Subcutaneous abdominal adipose tissue (tissue), 5 donors: ENCODE measurements around the gene ARHGAP30.

ENCODE experiments used
- H3K27ac ChIP-seq: one replicate; pipeline ENCODE4 v1.7.0; 2013; ENCODE audit warnings: low read depth, mild to moderate bottlenecking, inconsistent platforms, low read length, moderate library complexity
- H3K27me3 ChIP-seq, 5 donors: one replicate each; pipeline ENCODE4 v1.7.0; 2013; ENCODE audit warnings: low read length in 5 of 5, inconsistent platforms in 1 of 5; ENCODE audit not compliant: control insufficient read depth in 5 of 5, insufficient read depth in 4 of 5
- H3K36me3 ChIP-seq, 5 donors: one replicate each; pipeline ENCODE4 v1.7.0; 2013; ENCODE audit warnings: low read length in 5 of 5; ENCODE audit not compliant: control insufficient read depth in 5 of 5, insufficient read depth in 5 of 5
- H3K4me1 ChIP-seq, 5 donors: one replicate each; pipeline ENCODE4 v1.7.0; 2013; ENCODE audit warnings: low read length in 5 of 5, mild to moderate bottlenecking in 3 of 5, moderate library complexity in 1 of 5; ENCODE audit not compliant: control insufficient read depth in 5 of 5, insufficient read depth in 5 of 5
- H3K4me3 ChIP-seq, 5 donors: one replicate each; pipeline ENCODE4 v1.7.0; 2013; ENCODE audit warnings: low read length in 5 of 5, low read depth in 1 of 5
- H3K9ac ChIP-seq, 5 donors: one replicate each; pipeline ENCODE4 v1.7.0; 2013; ENCODE audit warnings: low read length in 5 of 5, mild to moderate bottlenecking in 4 of 5, moderate library complexity in 3 of 5
- H3K9me3 ChIP-seq, 5 donors: one replicate each; pipeline ENCODE4 v1.7.0; 2013; ENCODE audit warnings: low read length in 5 of 5; ENCODE audit not compliant: control insufficient read depth in 5 of 5
- donor health status: healthy.
- donor health status: healthy.
- donor health status: healthy.
- donor health status: healthy.
- donor health status: healthy.

ARHGAP30 gene

DNA sequence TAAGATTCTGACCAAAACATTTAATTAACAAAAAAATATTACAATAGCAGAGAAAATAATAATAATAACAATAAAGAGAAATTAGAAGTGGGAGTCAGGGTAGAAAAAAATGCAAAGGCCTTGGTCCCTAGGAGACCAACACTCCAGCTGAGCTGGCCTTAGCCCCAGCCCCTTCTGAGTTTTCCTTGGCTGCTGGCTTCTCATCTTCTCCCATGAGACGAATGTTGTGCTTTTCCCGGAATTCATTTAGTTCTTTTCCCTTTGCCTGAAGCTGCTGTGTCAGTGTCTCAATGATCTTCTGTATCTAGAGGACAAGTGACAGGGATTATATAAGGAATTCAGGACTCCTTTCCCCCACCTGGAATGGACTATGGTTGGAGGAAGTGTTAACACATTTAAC lies 30.9 kb upstream of the ARHGAP30 start:
- H3K27me3 ChIP-seq, result no peaks in the 10 kb centered on the region
- peaks cover 14 to 66% (median 58%) of the 10 kb centered on the region in 5 donors for H3K4me1 ChIP-seq

DNA sequence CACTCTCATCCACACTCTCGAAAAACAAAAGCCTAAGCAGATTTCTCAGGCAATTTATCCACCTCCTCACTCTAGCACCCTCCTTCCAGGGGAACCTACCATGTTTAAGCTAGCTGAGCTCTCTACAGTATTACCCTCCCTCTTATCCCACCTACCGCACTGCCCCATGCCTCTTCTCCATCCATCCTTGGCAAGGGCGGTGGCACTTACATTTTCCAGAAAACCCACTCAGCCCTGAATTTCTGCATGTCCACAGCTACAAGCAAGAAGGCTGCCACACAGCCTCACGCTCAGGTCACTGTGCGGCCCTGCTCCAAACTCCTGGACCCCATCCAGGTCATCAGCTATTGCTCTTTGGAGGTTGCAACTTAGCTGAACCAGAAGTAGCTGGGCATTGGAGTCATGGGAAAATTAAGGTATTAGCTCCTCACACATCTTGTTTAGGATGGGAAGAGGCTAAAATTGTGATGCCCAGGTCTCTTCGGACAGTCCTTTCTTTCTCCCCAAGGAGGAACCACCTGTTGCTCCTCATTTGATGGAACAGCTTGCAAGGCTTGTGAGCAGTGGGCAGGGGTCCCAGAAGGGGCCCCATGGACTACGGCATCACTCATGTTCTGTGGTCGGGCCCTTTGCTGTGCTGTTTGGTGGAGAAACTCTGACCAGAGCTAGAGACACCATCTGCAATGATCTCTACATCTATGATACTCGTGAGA lies 29.6 kb upstream of the ARHGAP30 start:
- peaks cover 0 to 23% (median 21%) of the 10 kb centered on the region in 5 donors for H3K36me3 ChIP-seq
- H3K4me3 ChIP-seq, result peak overlapping the region in 2 of 5 donors; percentile 65 to 75
- peak overlapping the region in 1 of 5 donors; percentile 86 for H3K9ac ChIP-seq
- peaks cover 14 to 60% (median 53%) of the 10 kb centered on the region in 5 donors for H3K4me1 ChIP-seq
- no peaks in the 10 kb centered on the region for H3K27me3 ChIP-seq
- H3K9me3 ChIP-seq, result no peaks in the 10 kb centered on the region
- H3K27ac ChIP-seq, result peak overlapping the region; percentile 81

More for the DNA sequence above, 30.9 kb upstream of the ARHGAP30 start:
- Histone ChIP-seq H3K9me3 (no peaks in the 10 kb centered on the region), H3K36me3 (peaks cover 0 to 23% (median 21%) of the 10 kb centered on the region in 5 donors), H3K9ac (peak overlapping the region in 2 of 5 donors; percentile 59 to 74), H3K27ac (peak overlapping the region; percentile 81), H3K4me3 (no peak overlapping the region)

DNA sequence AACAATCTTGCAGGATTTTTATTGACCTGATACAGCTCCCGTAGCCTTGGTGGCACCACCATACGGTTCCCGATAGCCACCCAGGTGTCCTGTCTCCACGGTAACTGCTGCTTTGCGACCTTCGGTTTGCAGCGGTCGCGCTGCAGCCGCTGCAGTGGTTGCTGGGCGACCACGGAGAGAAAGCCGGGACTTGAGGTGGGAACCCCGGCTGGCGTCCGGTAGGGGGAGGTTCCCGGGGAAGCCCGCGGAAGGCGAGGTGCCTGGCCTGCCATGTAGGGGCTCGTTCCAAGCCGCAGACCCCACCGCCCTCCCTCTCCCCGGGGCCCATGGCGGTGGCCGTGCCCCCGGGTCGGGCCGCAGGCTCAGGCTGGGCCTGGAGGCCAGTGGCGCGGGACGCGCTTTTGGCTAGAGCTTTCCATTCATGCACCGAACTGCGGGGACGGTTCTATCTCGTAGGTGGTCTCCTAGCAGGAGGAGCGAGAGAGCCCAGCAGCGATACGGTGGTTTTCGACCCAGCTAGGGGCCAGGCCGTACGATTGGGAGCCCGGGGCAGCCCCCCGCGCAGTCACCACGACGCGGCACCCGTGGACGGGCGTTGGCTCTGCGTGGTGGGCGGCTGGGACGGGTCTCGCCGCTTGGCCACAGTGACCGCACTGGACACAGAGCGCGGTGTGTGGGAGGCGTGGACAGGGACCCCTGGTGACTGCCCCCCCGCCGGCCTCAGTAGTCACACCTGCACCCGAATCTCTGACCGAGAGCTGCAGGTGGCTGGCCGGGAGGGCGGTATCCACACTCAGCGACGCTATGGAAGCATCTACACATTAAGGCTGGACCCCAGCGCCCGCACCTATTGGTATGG lies 28.7 kb upstream of the ARHGAP30 start, which contains the start of gene KLHDC9:
Gene KLHDC9 (plus strand): TSS at position 152 of the 859 bp plus-strand sequence. CDS start 175 bp downstream, at position 327.
- no peaks in the 10 kb centered on the region for H3K9me3 ChIP-seq
- H3K4me1 ChIP-seq, result peaks cover 12 to 52% (median 46%) of the 10 kb centered on the region in 5 donors
- peaks cover 0 to 23% (median 21%) of the 10 kb centered on the region in 5 donors for H3K36me3 ChIP-seq
- peak within 1 kb of the TSS; percentile 68 to 86 (median 73) for H3K9ac ChIP-seq
- H3K4me3 ChIP-seq, result peak within 1 kb of the TSS; percentile 65 to 82 (median 71)
- H3K27ac ChIP-seq, result peak within 1 kb of the TSS; percentile 81
- no peaks in the 10 kb centered on the region for H3K27me3 ChIP-seq

DNA sequence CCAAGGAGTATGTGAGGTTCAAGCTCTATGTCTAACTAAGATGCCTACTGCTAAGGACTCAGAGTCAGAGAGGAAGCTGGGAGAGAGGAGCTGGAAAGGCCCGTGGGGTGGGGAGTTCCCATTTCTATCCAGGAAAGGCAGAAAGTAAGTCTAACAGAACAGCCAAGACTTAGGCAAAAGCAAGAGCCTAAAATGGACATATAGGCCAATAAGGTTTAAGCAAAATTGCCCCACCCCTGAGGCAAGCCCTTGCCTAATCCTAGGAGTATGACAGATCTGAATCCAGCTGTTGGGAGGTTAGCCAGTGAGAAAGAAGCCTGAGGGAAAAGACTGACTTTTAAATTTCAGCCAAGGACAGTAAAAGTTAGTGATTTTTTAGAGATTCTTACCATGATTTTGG lies 26.8 kb upstream of the ARHGAP30 start:
- Histone ChIP-seq H3K9ac (peak overlapping the region in 2 of 5 donors; percentile 53 to 70), H3K9me3 (no peaks in the 10 kb centered on the region), H3K27me3 (no peaks in the 10 kb centered on the region), H3K4me3 (no peak overlapping the region), H3K4me1 (peaks cover 12 to 48% (median 38%) of the 10 kb centered on the region in 5 donors), H3K36me3 (peaks cover 0 to 15% (median 14%) of the 10 kb centered on the region in 5 donors), H3K27ac (peak overlapping the region; percentile 38)

DNA sequence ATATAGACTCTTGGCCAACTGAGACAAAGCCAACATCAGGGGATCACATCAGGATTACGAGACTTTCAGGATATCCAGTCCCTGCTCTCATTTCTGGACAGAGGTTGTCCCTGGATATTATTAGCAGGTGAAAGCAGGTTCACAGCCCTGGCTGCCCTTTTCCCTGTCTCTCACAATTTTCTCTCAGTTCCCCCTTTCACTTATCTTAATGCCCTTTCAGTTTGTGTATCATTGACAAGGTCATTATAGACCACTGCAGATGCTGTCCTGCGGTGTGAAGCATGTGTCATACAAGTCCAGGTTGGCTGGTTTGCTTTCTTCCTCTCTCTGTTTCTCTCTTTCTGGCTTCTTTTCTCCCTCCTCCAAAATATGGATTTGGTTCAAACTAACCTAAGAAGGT lies 26.3 kb upstream of the ARHGAP30 start:
- Histone ChIP-seq H3K4me3 (no peak overlapping the region), H3K27me3 (no peaks in the 10 kb centered on the region), H3K27ac (peak overlapping the region; percentile 38), H3K36me3 (peaks cover 0 to 10% (median 10%) of the 10 kb centered on the region in 5 donors), H3K4me1 (peaks cover 12 to 43% (median 35%) of the 10 kb centered on the region in 5 donors), H3K9me3 (no peaks in the 10 kb centered on the region), H3K9ac (peak overlapping the region in 2 of 5 donors; percentile 8 to 53)

DNA sequence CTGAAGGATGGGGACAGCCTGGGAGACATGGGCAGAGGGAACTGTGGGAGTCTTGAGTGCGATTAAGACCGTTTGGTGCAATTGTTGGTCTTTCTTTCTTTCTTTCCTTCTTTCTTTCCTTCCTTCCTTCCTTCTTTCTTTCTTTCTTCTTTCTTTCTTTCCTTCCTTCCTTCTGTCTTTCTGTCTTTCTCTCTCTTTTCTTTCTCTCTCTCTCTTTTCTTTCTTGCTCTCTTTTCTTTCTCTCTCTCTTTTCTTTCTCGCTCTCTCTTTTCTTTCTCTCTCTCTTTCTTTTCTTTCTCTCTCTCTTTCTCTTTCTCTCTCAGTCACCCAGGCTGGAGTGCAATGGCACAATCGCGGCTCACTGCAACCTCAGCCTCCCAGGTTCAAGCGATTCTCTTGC lies 25.5 kb upstream of the ARHGAP30 start:
- Histone ChIP-seq H3K4me1 (peaks cover 12 to 37% (median 31%) of the 10 kb centered on the region in 5 donors), H3K27me3 (no peaks in the 10 kb centered on the region), H3K9ac (no peak overlapping the region), H3K27ac (no peak overlapping the region), H3K4me3 (no peak overlapping the region), H3K36me3 (peaks cover 0 to 10% (median 3%) of the 10 kb centered on the region in 5 donors), H3K9me3 (no peaks in the 10 kb centered on the region)

DNA sequence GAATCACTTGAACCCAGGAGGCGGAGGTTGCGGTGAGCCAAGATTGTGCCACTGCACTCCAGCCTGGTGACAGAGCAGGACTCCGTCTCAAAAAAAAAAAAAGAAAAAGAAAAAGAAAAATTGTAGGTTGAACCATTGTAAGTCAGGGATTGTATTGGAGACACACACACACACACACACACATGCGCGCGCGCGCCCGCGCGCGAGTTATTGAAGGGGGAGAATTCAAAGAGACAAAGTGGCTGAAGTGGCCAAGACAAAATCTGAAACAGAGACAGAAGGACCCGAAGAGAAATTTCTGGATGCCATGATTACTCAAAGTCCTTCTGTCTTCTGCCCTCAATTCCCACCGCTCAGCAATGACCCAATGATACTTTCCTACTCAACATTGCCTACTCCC lies 24.8 kb upstream of the ARHGAP30 start:
- no peak overlapping the region for H3K27ac ChIP-seq
- H3K4me3 ChIP-seq, result no peak overlapping the region
- peaks cover 10 to 34% (median 31%) of the 10 kb centered on the region in 5 donors for H3K4me1 ChIP-seq
- no peak overlapping the region for H3K9ac ChIP-seq
- no peaks in the 10 kb centered on the region for H3K27me3 ChIP-seq
- no peaks in the 10 kb centered on the region for H3K9me3 ChIP-seq
- H3K36me3 ChIP-seq, result peaks cover 0 to 4% (median 0%) of the 10 kb centered on the region in 5 donors

DNA sequence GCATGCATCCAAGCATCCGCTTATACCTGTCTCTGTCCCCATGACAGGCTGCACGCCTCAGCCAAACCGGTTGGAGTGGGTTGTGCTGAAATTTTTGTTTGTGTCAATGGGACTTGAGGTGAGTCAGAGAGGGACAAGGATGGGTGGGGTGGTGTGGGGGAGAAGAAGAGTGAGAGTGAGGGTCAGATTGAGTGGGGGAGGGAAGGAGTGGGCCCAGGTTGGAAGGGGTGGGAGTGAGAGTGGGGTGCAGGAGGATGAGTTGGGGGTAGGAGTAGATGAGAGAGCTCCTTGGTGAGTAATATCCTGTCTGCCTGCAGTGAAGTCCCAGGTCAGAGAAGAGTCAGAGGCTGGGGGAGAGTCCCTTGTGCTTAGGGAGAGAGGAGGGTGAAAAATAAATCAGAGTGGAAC lies 22.9 kb upstream of the ARHGAP30 start:
- Histone ChIP-seq H3K36me3 (no peaks in the 10 kb centered on the region), H3K9ac (no peak overlapping the region), H3K4me1 (peaks cover 7 to 21% (median 16%) of the 10 kb centered on the region in 5 donors), H3K27ac (no peak overlapping the region), H3K27me3 (no peaks in the 10 kb centered on the region), H3K4me3 (no peak overlapping the region), H3K9me3 (no peaks in the 10 kb centered on the region)

DNA sequence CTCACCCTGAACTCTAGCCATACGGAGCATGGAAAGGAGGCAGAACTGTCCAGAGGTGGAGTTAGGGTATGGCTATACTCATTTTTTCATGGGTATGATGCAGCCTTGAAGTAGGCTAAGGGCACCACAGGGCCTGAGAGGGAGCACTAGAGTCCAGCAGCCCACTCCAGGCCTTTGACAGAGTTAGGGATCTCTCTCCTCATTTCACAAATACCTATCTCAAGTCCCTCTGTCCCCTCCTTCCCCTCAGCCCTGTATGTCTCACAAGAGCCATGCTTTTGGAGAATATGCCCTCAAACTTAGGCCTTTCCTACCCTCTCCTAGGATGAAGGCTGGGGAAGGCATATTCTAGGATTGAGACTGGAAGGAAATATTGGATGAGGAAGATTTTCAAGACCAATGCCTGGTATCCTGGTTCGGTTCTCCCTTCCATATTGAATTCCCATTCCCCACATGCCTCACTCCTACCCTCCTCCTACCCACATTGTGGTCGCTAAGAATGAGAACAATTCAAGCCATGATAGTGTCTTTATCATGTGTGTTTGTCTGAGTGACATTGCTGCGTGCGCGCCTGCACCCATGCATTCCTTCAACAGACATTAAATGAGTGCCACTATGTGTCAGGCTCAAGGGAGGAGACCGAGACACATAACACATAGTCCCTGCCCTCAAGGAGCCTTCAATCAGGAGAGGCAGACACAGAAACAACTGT lies 22.3 kb upstream of the ARHGAP30 start:
- H3K4me1 ChIP-seq, result peaks cover 3 to 15% (median 10%) of the 10 kb centered on the region in 5 donors
- no peaks in the 10 kb centered on the region for H3K36me3 ChIP-seq
- no peak overlapping the region for H3K9ac ChIP-seq
- no peaks in the 10 kb centered on the region for H3K9me3 ChIP-seq
- H3K27me3 ChIP-seq, result no peaks in the 10 kb centered on the region
- H3K4me3 ChIP-seq, result no peak overlapping the region
- no peak overlapping the region for H3K27ac ChIP-seq
